Coronary artery (tissue), 2 donors: ENCODE results near the gene AFF2.

ENCODE experiments used
- DNase-seq: peaks from one replicate; pipeline ENCODE4 v3.0.0-alpha.2; 2017; ENCODE audit warnings: low spot score
- H3K27ac ChIP-seq, 2 donors: fragments of 200-600 bp; sonication (generic); one replicate each; pipeline ENCODE4 v1.5.1; 2016 to 2019
- H3K4me3 ChIP-seq: fragments of 200-600 bp; sonication (generic); 2 replicates; pipeline ENCODE4 v1.5.1; 2016; ENCODE audit warnings: mild to moderate bottlenecking, moderate library complexity
- CTCF ChIP-seq: fragments of 200-600 bp; sonication (generic); IDR thresholded peaks from one replicate; pipeline ENCODE4 v1.5.1; 2019; ENCODE audit warnings: antibody characterized with exemption

AFF2 gene

GRCh38 chrX:148670277-148670676 is 169.9 kb downstream of the AFF2 start:
- Histone ChIP-seq H3K4me3 (no peak overlapping the region), H3K27ac (no peak overlapping the region)
- no peak for DNase-seq
- no peak for TF ChIP-seq CTCF

GRCh38 chrX:148672517-148672916 is 172.1 kb downstream of the AFF2 start:
- no peak for DNase-seq
- no peak for TF ChIP-seq CTCF
- H3K27ac ChIP-seq = no peak overlapping the region
- H3K4me3 ChIP-seq = no peak overlapping the region

- H3K27ac ChIP-seq = no peak overlapping the region
- H3K4me3 ChIP-seq = no peak overlapping the region
- no peak for TF ChIP-seq CTCF
- no peak for DNase-seq
These were observed 181.2 kb downstream of the AFF2 start for GRCh38 chrX:148681605-148682004.

- Histone ChIP-seq H3K27ac (no peak overlapping the region), H3K4me3 (no peak overlapping the region)
- no peak for DNase-seq
- no peak for TF ChIP-seq CTCF
These were observed 181.8 kb downstream of the AFF2 start for GRCh38 chrX:148682206-148682605.

DNA sequence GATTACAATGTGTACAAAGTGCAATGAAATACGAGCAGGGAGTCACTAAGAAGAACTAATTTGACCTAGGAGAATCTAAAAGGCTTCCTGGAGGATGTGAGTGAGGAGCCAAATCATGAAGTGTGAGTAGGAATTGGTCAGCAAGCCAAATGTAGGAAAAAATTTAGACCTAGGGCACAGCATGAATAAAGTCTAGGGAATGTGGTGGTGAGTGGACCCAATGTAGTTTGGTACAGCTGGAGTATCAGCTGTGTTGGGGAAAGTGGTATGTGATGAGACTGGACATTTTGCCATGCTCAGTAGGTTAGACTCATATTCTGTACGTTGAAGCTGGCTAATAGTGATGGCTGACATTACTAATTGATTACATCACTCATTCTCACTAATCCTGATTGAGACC is 191.0 kb downstream of the AFF2 start:
- H3K4me3 ChIP-seq = no peak overlapping the region
- no peak for TF ChIP-seq CTCF
- no peak overlapping the region for H3K27ac ChIP-seq
- DNase-seq = no peak

- TF ChIP-seq CTCF = no peak
- Histone ChIP-seq H3K4me3 (no peak overlapping the region), H3K27ac (no peak overlapping the region)
- DNase-seq = no peak
These were observed 194.8 kb downstream of the AFF2 start for GRCh38 chrX:148695255-148695654.

DNA sequence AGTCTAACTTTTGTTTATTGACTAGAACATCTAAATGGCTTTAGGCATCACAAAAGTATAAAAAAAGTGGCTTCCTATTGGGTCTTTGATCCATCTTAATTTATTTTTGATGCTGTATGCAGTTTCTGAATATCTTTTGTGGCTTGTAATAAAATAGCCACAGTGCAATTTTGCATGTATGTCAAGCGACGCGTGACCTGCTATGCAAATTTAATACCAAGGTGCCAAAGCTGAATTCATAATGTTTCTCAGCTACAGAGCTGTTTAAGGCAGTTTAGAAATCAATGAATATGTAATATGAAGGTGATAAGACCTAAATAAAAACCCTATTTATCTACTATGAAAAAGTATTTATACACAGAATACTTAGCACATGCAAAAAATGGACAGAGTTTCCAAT is 197.8 kb downstream of the AFF2 start:
- no peak for TF ChIP-seq CTCF
- no peak overlapping the region for H3K4me3 ChIP-seq
- H3K27ac ChIP-seq = no peak overlapping the region
- DNase-seq = no peak
